Fibroblast of lung (primary cell): ENCODE data around the gene KIRREL3.

Experiments
- EZH2 ChIP-seq: IDR thresholded peaks from 2 replicates; pipeline ENCODE4 v1.5.1; 2012; ENCODE audit warnings: low read length, control low read depth, mild to moderate bottlenecking; ENCODE audit errors: missing control alignments
- TF ChIP-seq, protein P1 (sequence below), 2 donors: IDR thresholded peaks in 1 of 2; conservative IDR thresholded peaks in 1 of 2; 1 replicate in 1 of 2; 2 replicates in 1 of 2; pipeline ENCODE4 v1.5.1; 2011 to 2012; ENCODE audit warnings: low read length in 2 of 2, control low read depth in 1 of 2, inconsistent platforms in 1 of 2, low read depth in 1 of 2, mild to moderate bottlenecking in 1 of 2

DNA sequence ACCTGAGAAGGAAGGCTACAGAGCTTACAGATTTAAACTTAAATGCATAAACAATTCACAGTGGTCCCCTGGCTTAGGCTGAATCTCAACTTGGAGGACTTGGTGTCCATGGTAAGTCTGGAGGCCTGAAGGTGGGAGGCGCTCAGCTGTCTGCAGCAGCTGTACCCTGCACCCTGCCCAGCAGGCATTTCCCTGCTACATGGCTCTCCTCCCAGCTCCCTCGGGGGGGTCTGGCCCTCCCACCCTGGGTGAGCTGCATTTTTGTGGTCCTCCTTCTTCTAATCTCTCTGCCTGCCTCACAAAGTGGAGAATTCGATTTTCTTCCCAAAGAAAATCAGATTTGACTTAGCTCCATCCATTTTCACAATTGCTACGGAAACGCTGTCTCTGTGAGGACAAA, 273.2 kb downstream of the KIRREL3 start:
- TF ChIP-seq, protein P1, sequence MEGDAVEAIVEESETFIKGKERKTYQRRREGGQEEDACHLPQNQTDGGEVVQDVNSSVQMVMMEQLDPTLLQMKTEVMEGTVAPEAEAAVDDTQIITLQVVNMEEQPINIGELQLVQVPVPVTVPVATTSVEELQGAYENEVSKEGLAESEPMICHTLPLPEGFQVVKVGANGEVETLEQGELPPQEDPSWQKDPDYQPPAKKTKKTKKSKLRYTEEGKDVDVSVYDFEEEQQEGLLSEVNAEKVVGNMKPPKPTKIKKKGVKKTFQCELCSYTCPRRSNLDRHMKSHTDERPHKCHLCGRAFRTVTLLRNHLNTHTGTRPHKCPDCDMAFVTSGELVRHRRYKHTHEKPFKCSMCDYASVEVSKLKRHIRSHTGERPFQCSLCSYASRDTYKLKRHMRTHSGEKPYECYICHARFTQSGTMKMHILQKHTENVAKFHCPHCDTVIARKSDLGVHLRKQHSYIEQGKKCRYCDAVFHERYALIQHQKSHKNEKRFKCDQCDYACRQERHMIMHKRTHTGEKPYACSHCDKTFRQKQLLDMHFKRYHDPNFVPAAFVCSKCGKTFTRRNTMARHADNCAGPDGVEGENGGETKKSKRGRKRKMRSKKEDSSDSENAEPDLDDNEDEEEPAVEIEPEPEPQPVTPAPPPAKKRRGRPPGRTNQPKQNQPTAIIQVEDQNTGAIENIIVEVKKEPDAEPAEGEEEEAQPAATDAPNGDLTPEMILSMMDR (conservative IDR thresholded peaks at IDR 0.05 in 1 of 2, IDR thresholded peaks at IDR 0.05 in 1 of 2; ENCODE audit: low read depth in 1 of 2, low read length in 2 of 2): no peak
- no peak for TF ChIP-seq EZH2
